Fibroblast of the aortic adventitia (primary cell): ENCODE data around the gene SFSWAP. TPM values are rescaled to one million over a fixed set of nuclear protein-coding genes. Genes with fewer than 3 reads are reported as not detected.

Experiments
- DNase-seq: peaks from one replicate; pipeline ENCODE4 v3.0.0-alpha.2; 2010; ENCODE audit warnings: low read depth
- H3K4me3 ChIP-seq: 2 replicates; pipeline ENCODE4 v1.5.1; 2011; ENCODE audit warnings: low read depth, mild to moderate bottlenecking, control low read depth, low read length, moderate library complexity
- CTCF ChIP-seq: IDR thresholded peaks from 2 replicates; pipeline ENCODE4 v1.5.1; 2011; ENCODE audit warnings: mild to moderate bottlenecking, low read length, control low read depth, inconsistent platforms; ENCODE audit not compliant: insufficient read depth
- total RNA-seq: library from RNA; depleted of rRNA; stranded (reverse); fragments of >200 nt; gene quantifications from 2 replicates; pipeline ENCODE4 v1.2.3, GENCODE V29; 2012; ENCODE audit warnings: low replicate concordance

SFSWAP gene
- total RNA-seq, 1 donor = 27.0 TPM

- no peak for TF ChIP-seq CTCF
- no peak for DNase-seq
Observed at GRCh38 chr12:131724534-131724933, 13.6 kb downstream of the SFSWAP start.

GRCh38 chr12:131725503-131725902 lies 14.6 kb downstream of the SFSWAP start:
- no peak for DNase-seq
- no peak overlapping the region for H3K4me3 ChIP-seq
- no peak for TF ChIP-seq CTCF

More at GRCh38 chr12:131724534-131724933, 13.6 kb downstream of the SFSWAP start:
- no peak overlapping the region for H3K4me3 ChIP-seq

- H3K4me3 ChIP-seq = no peak overlapping the region
- no peak for TF ChIP-seq CTCF
- no peak for DNase-seq
Observed at GRCh38 chr12:131728720-131729119, 17.8 kb downstream of the SFSWAP start.

GRCh38 chr12:131729254-131729955 lies 18.5 kb downstream of the SFSWAP start:
- H3K4me3 ChIP-seq = no peak overlapping the region
- DNase-seq = no peak
- TF ChIP-seq CTCF = no peak

- H3K4me3 ChIP-seq = no peak overlapping the region
- no peak for DNase-seq
- TF ChIP-seq CTCF = no peak
Observed at GRCh38 chr12:131732996-131733615, 22.2 kb downstream of the SFSWAP start.

- DNase-seq = no peak
- H3K4me3 ChIP-seq = no peak overlapping the region
- TF ChIP-seq CTCF = no peak
Observed at GRCh38 chr12:131733874-131734273, 23.0 kb downstream of the SFSWAP start.
